ENCODE data around the gene PINK1.

The PINK1 gene

DNA sequence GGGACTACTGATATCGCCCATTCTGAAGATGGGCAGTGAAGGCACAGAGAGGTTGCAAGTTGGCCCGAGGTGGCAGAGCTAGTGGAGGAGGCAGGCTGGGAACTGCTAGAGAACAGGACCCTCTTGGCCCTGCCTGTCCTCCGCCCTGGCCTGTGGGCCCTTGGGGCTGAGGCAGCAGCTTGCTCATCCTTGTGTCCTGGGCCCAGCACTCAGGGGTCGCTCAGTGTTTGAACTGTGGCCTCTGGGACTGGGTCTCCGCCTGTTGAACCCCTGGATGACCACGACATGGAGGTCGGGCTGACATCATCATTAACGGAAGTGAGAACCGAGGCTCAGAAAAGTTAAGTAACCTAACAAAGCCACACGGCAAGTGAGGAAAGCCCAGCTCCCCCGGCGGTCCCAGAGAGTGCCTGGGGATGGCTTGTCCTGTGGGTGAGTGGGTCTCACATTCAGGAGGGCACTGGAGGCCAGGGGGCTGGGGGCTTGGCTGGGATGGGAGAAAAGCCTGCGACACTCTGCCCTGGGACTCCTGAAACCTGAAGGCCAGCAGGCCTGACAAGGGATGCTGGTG is 50.9 kb downstream of the PINK1 start:
- DNase-seq, result no peak

- no peak for DNase-seq
Observed at GRCh38 chr1:20684651-20685050, 51.4 kb downstream of the PINK1 start.

DNA sequence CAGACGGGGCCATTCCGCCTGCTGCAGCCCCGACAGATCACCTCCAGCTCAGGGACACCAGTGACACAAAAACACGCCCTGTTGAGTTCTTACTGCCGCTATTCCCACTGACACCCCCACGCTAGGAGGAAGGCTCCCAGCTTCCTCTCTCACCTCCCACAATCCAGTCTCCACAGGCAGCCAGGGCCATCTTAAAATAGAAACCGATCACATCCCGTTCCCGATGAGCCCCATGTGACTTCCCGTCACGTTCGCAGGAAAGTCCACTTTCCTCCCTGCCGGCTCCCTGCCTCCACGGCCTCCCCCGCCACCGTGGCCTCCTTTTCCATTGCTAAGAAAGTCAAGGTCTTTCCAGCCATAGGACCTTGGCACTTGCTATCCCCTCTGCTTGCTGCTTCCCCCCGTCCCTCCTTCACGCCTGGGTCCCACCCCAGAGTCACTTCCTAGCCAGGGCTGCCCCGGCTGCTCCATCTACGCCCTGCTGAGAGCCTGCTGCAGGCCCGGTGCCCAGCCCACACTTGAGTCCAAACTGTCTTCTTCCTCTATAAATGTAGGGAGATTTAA is 51.9 kb downstream of the PINK1 start:
- DNase-seq, result no peak

GRCh38 chr1:20685741-20686140 is 52.5 kb downstream of the PINK1 start:
- DNase-seq, result no peak

DNA sequence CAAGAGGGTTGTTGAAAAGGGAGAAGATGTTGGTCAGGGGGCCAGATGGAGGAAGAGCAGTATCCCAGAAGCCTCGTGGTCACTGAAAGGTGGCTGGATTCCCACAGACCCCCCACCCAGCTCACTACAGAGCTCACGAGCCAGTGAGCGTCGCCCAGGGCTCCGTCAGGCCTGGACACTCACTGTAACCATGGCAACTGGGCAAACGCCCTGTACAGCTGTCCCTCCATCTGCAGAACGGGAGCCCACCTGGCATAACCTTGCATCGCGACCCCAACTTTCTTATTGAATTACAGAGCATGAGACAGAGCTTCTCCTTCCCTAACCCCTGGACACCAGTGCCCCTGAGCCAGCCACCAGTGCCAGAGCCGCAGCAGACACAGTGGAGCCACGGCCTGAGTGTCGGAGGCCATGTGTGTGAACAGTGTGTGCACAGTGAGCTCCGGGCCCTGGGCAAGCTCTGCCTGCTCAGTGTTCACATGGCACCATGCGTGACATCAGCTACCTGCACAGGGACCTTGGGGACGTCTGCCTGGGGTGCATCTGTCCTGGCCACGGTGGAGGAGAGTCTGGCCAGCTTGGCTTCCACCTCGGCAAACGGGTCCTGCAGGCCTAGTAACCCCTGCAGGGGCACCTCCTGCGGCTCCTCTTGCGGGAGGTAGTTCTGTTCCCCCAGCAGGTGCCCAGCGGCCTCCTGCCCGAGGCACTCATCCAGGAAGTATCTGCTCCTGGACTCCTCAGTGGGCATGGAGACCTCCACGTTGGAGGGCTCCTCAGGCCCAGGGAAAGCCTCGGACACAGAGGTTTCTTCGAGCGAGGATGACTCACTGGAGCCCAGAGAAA is 53.8 kb downstream of the PINK1 start:
- DNase-seq, result no peak

DNA sequence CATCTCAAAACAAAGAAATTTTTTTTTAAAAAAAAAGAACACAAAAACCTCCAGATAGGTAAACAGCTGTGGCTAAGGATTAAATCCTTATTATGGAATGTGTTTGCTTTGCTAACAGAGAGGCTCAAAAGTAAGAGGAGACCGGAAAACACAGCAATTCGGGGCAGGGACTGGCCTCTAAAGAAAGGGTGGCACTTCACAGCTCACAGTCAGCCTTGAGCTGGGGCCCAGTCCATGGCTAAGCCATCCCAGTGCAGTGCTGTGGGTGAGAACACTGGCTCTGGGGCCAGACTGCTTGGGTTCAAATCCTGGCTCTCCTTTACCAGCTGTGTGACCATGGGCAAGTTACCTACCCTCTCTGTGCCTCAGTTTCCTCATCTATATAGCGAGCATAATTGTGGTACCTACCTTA is 56.4 kb downstream of the PINK1 start:
- DNase-seq, result no peak

DNA sequence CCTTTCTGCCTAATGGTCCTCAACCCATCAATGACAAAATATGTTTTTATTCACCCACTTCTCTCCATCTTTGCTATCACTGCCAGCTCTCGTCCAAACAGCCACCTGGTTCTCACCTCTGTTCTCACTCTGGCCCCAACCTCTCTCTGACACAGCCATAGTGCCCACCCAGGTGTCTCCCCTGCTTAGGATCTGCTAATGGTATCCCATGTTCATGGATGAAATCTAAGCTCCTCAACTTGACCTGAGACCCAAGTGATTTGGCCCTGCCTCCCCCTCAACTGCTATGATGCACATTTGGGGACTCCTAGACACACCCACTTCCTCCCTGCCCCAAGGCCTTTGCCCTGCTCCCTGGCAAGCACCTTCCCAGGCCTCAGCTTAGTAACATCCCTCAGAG is 58.6 kb downstream of the PINK1 start:
- DNase-seq, result no peak

DNA sequence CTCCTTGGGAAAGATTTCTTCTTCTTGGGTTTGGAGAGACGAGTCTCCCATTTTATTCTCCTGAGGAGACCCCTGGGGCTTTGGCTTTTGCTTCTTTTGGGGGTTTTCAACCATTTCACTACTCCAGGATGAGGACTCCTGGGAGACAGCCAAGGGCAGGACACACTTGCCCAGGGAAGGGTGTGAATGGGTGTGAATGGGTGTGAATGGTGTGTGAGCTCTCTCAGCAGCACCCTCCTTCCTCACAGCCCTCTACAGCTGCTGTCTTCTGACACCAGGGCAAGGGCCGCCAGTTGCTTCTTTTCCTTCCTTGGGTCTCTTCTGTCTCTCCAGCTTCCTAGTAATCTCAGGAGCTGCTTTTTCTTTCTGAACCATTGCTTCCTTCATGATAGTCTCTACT is 60.4 kb downstream of the PINK1 start:
- DNase-seq, result no peak

- DNase-seq, result no peak
Observed at GRCh38 chr1:20695515-20695914, 62.3 kb downstream of the PINK1 start.

GRCh38 chr1:20696397-20697333 is 63.4 kb downstream of the PINK1 start:
- peak; percentile 47 to 62 (median 49) for DNase-seq

DNA sequence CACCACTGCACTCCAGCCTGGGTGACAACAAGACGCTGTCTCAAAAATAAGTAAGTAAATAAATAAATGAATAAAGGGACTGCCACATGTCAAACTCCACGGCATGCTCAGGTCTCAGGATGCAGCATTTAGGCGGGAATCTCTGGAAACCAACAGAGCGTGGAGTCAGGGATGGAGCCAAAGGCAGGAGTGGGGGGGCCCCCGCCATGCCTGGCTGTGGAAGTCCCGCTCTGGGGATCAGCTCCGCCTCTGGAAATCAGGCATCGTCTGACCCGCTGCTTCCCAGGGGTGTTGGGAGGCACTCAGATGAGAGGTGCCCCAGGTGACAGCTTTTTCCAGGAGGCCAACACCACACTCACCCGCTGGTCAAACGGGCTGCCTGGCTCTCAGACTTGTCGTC is 64.3 kb downstream of the PINK1 start:
- DNase-seq, result no peak

- DNase-seq, result no peak
Observed at GRCh38 chr1:20698195-20698910, 65.1 kb downstream of the PINK1 start.

- DNase-seq, result no peak
Observed at GRCh38 chr1:20699558-20699957, 66.3 kb downstream of the PINK1 start.

DNA sequence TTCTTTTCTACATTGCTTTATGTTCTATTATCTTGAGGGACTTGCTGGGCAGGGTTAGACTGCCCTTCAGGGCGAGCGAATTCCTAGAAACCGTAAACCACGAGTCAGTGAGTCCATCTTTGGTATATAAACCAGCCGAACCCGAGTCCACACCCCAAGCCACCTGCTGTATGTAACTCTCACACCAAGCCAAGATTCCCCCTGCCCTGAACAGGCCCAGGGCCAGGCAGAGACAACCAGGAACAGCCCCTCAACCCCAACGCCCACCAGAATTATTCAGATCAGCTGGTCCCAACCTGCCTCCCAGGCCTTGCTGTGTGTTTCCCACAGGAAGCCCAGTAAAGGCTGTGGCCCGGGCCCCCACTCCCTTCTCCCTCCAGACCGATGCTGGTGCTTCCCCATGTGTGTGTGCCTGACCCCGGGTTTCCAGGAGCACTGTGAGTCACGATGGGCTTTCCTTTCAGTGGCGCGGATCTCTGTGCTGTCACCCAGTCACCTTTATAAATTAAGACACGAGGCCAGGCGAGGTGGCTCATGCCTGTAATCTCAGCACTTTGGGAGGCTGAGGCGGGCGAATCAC is 67.5 kb downstream of the PINK1 start:
- no peak for DNase-seq
